Panc1 (cell line): ENCODE data around the gene PCDHGA6.
"Not testable (repeated sequence)": the region's sequence is repeated elsewhere in the genome, so short reads cannot be mapped to it uniquely, and the experiment has no call there.

Source experiments
- CTCF ChIP-seq: fragments of 450-650 bp; IDR thresholded peaks from 2 replicates; pipeline ENCODE4 v1.5.1; 2017; ENCODE audit warnings: mild to moderate bottlenecking
- POLR2AphosphoS5 ChIP-seq: IDR thresholded peaks from 2 replicates; pipeline ENCODE4 v1.6.1; 2012; ENCODE audit warnings: mild to moderate bottlenecking, low read depth, low read length, moderate library complexity
- SIN3A ChIP-seq: IDR thresholded peaks from 2 replicates; pipeline ENCODE4 v1.6.1; 2012; ENCODE audit warnings: low read depth, mild to moderate bottlenecking, low read length, moderate library complexity, borderline replicate concordance; ENCODE audit not compliant: insufficient read depth
- TCF7L2 ChIP-seq: IDR thresholded peaks from 2 replicates; pipeline ENCODE4 v1.6.1; 2011; ENCODE audit warnings: mild to moderate bottlenecking, low read depth, low read length, inconsistent platforms
- TF ChIP-seq, protein P1 (sequence below), 2 experiments: IDR thresholded peaks; 2 replicates each; pipeline ENCODE4 v1.6.1; 2011 to 2012; ENCODE audit warnings: low read depth in 2 of 2, control low read depth in 1 of 2, low read length in 1 of 2, mild to moderate bottlenecking in 1 of 2, moderate library complexity in 1 of 2; ENCODE audit not compliant: insufficient read depth in 1 of 2

GRCh38 chr5:141387557-141388311, 14.0 kb downstream of the PCDHGA6 start, which contains the start of gene PCDHGB4:
- not testable (repeated sequence) for TF ChIP-seq CTCF, POLR2AphosphoS5, TCF7L2, SIN3A
- TF ChIP-seq, protein P1, sequence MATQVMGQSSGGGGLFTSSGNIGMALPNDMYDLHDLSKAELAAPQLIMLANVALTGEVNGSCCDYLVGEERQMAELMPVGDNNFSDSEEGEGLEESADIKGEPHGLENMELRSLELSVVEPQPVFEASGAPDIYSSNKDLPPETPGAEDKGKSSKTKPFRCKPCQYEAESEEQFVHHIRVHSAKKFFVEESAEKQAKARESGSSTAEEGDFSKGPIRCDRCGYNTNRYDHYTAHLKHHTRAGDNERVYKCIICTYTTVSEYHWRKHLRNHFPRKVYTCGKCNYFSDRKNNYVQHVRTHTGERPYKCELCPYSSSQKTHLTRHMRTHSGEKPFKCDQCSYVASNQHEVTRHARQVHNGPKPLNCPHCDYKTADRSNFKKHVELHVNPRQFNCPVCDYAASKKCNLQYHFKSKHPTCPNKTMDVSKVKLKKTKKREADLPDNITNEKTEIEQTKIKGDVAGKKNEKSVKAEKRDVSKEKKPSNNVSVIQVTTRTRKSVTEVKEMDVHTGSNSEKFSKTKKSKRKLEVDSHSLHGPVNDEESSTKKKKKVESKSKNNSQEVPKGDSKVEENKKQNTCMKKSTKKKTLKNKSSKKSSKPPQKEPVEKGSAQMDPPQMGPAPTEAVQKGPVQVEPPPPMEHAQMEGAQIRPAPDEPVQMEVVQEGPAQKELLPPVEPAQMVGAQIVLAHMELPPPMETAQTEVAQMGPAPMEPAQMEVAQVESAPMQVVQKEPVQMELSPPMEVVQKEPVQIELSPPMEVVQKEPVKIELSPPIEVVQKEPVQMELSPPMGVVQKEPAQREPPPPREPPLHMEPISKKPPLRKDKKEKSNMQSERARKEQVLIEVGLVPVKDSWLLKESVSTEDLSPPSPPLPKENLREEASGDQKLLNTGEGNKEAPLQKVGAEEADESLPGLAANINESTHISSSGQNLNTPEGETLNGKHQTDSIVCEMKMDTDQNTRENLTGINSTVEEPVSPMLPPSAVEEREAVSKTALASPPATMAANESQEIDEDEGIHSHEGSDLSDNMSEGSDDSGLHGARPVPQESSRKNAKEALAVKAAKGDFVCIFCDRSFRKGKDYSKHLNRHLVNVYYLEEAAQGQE (IDR thresholded peaks at IDR 0.05; ENCODE audit: insufficient read depth in 1 of 2, low read depth in 2 of 2, low read length in 1 of 2), result not testable (repeated sequence)
